HepG2 (cell line): Measurements from ENCODE around the gene CCDC177. TPM values are rescaled to one million over a fixed set of nuclear protein-coding genes. Genes with fewer than 3 reads are reported as not detected.

Source experiments
- ATAD3A ChIP-seq: sonication (generic); formaldehyde crosslinking; IDR thresholded peaks from 2 replicates; pipeline ENCODE4 v1.4.0; 2020; ENCODE audit warnings: missing genetic modification reagents
- BRD4 ChIP-seq: sonication (generic); formaldehyde crosslinking; IDR thresholded peaks from 2 replicates; pipeline ENCODE4 v1.4.0; 2020; ENCODE audit warnings: missing genetic modification reagents
- FOXP4 ChIP-seq: sonication (generic); formaldehyde crosslinking; IDR thresholded peaks from 2 replicates; pipeline ENCODE4 v1.4.0; 2020; ENCODE audit warnings: missing genetic modification reagents
- JUNB ChIP-seq: sonication (generic); formaldehyde crosslinking; IDR thresholded peaks from 2 replicates; pipeline ENCODE4 v1.8.0; 2022; ENCODE audit warnings: missing genetic modification reagents, mild to moderate bottlenecking, borderline replicate concordance
- KLF11 ChIP-seq: IDR thresholded peaks from 2 replicates; pipeline ENCODE4 v1.6.1; 2016; ENCODE audit warnings: missing compliant biosample characterization
- MYNN ChIP-seq: sonication (generic); formaldehyde crosslinking; IDR thresholded peaks from 2 replicates; pipeline ENCODE4 v1.4.0; 2020; ENCODE audit warnings: mild to moderate bottlenecking, low read depth, missing genetic modification reagents
- PBX3 ChIP-seq: sonication (generic); formaldehyde crosslinking; IDR thresholded peaks from 2 replicates; pipeline ENCODE4 v1.8.1; 2023; ENCODE audit warnings: missing genetic modification reagents, inconsistent platforms, borderline replicate concordance
- PCBP1 ChIP-seq: fragments of 200-400 bp; formaldehyde crosslinking; IDR thresholded peaks from 2 replicates; pipeline ENCODE4 v1.6.1; 2017; ENCODE audit warnings: mild to moderate bottlenecking, low read depth, low read length, borderline replicate concordance
- RFX5 ChIP-seq: IDR thresholded peaks from 2 replicates; pipeline ENCODE4 v1.6.1; 2011; ENCODE audit warnings: low read depth, low read length, improper control_type of control experiment
- ZBTB34 ChIP-seq: sonication (generic); formaldehyde crosslinking; IDR thresholded peaks from 2 replicates; pipeline ENCODE4 v1.8.0; 2022; ENCODE audit warnings: mild to moderate bottlenecking, missing genetic modification reagents
- ZBTB49 ChIP-seq: sonication (generic); formaldehyde crosslinking; IDR thresholded peaks from 2 replicates; pipeline ENCODE4 v1.4.0; 2020; ENCODE audit warnings: missing genetic modification reagents, borderline replicate concordance
- ZFP41 ChIP-seq: sonication (generic); formaldehyde crosslinking; IDR thresholded peaks from 2 replicates; pipeline ENCODE4 v1.4.0; 2020; ENCODE audit warnings: mild to moderate bottlenecking, missing genetic modification reagents, borderline replicate concordance
- ZIK1 ChIP-seq: sonication (generic); formaldehyde crosslinking; IDR thresholded peaks from 2 replicates; pipeline ENCODE4 v1.5.0; 2020; ENCODE audit warnings: mild to moderate bottlenecking, low read depth, missing genetic modification reagents, borderline replicate concordance
- ZNF101 ChIP-seq: sonication (generic); formaldehyde crosslinking; IDR thresholded peaks from 2 replicates; pipeline ENCODE4 v1.4.0; 2020; ENCODE audit warnings: mild to moderate bottlenecking, low read depth, missing genetic modification reagents, borderline replicate concordance
- ZNF430 ChIP-seq: sonication (generic); formaldehyde crosslinking; IDR thresholded peaks from 2 replicates; pipeline ENCODE4 v1.9.0; 2021; ENCODE audit warnings: mild to moderate bottlenecking, missing genetic modification reagents
- ZNF572 ChIP-seq: sonication (generic); formaldehyde crosslinking; IDR thresholded peaks from 2 replicates; pipeline ENCODE4 v1.5.1; 2020; ENCODE audit warnings: mild to moderate bottlenecking, missing genetic modification reagents
- ZNF589 ChIP-seq: sonication (generic); formaldehyde crosslinking; conservative IDR thresholded peaks from 2 replicates; pipeline ENCODE4 v1.8.0; 2022; ENCODE audit warnings: mild to moderate bottlenecking, moderate library complexity, missing genetic modification reagents
- ZNF720 ChIP-seq: sonication (generic); formaldehyde crosslinking; IDR thresholded peaks from 2 replicates; pipeline ENCODE4 v1.4.0; 2020; ENCODE audit warnings: missing genetic modification reagents
- ZNF724P ChIP-seq: sonication (generic); formaldehyde crosslinking; IDR thresholded peaks from 2 replicates; pipeline ENCODE4 v1.8.0; 2022; ENCODE audit warnings: missing genetic modification reagents, borderline replicate concordance
- ZNF775 ChIP-seq: sonication (generic); formaldehyde crosslinking; IDR thresholded peaks from 2 replicates; pipeline ENCODE4 v1.4.0; 2020; ENCODE audit warnings: missing genetic modification reagents, mild to moderate bottlenecking, moderate library complexity, borderline replicate concordance
- ZNF792 ChIP-seq: IDR thresholded peaks from 2 replicates; pipeline ENCODE4 v1.6.1; 2016
- polyA plus RNA-seq, 8 experiments: library from polyadenylated mRNA; depleted of rRNA in 3 of 8; stranded (reverse) in 7 of 8; unstranded in 1 of 8; fragments of >200 nt; fragmentation: Illumina TruSeq in 4 of 8; extraction: Trizol in 4 of 8; gene quantifications; 2 replicates each; pipeline versions ENCODE4 v1.2.1 to v1.2.3, GENCODE V29; 2011 to 2016; ENCODE audit warnings: low read depth in 4 of 8, missing spikeins in 1 of 8, mixed read lengths in 1 of 8; ENCODE audit not compliant: insufficient read depth in 1 of 8
- total RNA-seq, 5 experiments: library from RNA; depleted of rRNA; stranded (reverse); fragments of >200 nt; fragmentation: Illumina TruSeq; extraction: Trizol; gene quantifications; 2 replicates each; pipeline ENCODE4 v1.2.3, GENCODE V29; 2016; ENCODE audit warnings: low read depth in 1 of 5

CCDC177 gene
- total and polyA plus RNA-seq, 2 of the 13 experiments (the other 11 are each of a cell fraction or from before 2014, with no cell fraction given): not detected

- no peak for TF ChIP-seq BRD4
- TF ChIP-seq ZIK1 (CRISPR knock-in tag): no peak
- no peak for TF ChIP-seq ZNF720 (CRISPR knock-in tag)
- TF ChIP-seq ZBTB34 (CRISPR knock-in tag): no peak
- peak; percentile 65 for TF ChIP-seq FOXP4
- no peak for TF ChIP-seq ZNF101
- no peak for TF ChIP-seq PCBP1
- no peak for TF ChIP-seq ZNF430 (CRISPR knock-in tag)
- no peak for TF ChIP-seq RFX5
- TF ChIP-seq JUNB (CRISPR knock-in tag): no peak
- no peak for TF ChIP-seq ZNF775 (CRISPR knock-in tag)
- no peak for TF ChIP-seq ZNF589
- TF ChIP-seq MYNN (CRISPR knock-in tag): no peak
- no peak for TF ChIP-seq ZFP41 (CRISPR knock-in tag)
- TF ChIP-seq KLF11: no peak
- TF ChIP-seq ZNF724P (CRISPR knock-in tag): no peak
- TF ChIP-seq ZNF792 (CRISPR knock-in tag): no peak
- no peak for TF ChIP-seq ZNF572 (CRISPR knock-in tag)
- no peak for TF ChIP-seq ZBTB49 (CRISPR knock-in tag)
- no peak for TF ChIP-seq PBX3 (CRISPR knock-in tag)
- TF ChIP-seq ATAD3A (CRISPR knock-in tag): no peak
Observed at GRCh38 chr14:69580009-69580577, 5.4 kb upstream of the CCDC177 start (continued).
